IPS-11a (cell line): ENCODE data around the gene CTCFL.
"Not testable (repeated sequence)": the region's sequence is repeated elsewhere in the genome, so short reads cannot be mapped to it uniquely, and the experiment has no call there.

Experiments
- H3K4me3 ChIP-seq: one replicate; pipeline ENCODE4 v1.5.1; 2013; ENCODE audit warnings: low read depth, low read length, control low read depth

The CTCFL gene

GRCh38 chr20:57483287-57484050 lies 41.5 kb downstream of the CTCFL start:
- H3K4me3 ChIP-seq = no peak overlapping the region

- no peak overlapping the region for H3K4me3 ChIP-seq
Measured at GRCh38 chr20:57482796-57483195, 42.1 kb downstream of the CTCFL start.

GRCh38 chr20:57482148-57482547 lies 42.8 kb downstream of the CTCFL start:
- no peak overlapping the region for H3K4me3 ChIP-seq

GRCh38 chr20:57481281-57481711 lies 43.6 kb downstream of the CTCFL start:
- H3K4me3 ChIP-seq = no peak overlapping the region

- H3K4me3 ChIP-seq = no peak overlapping the region
Measured at GRCh38 chr20:57480444-57481160, 44.3 kb downstream of the CTCFL start.

GRCh38 chr20:57479196-57479595 lies 45.7 kb downstream of the CTCFL start:
- H3K4me3 ChIP-seq = no peak overlapping the region

- H3K4me3 ChIP-seq = no peak overlapping the region
Measured at GRCh38 chr20:57478176-57478575, 46.8 kb downstream of the CTCFL start.

- H3K4me3 ChIP-seq = no peak overlapping the region
Measured at GRCh38 chr20:57476641-57477461, 48.1 kb downstream of the CTCFL start.

GRCh38 chr20:57476084-57476526 lies 48.8 kb downstream of the CTCFL start:
- H3K4me3 ChIP-seq = no peak overlapping the region

- no peak overlapping the region for H3K4me3 ChIP-seq
Measured at GRCh38 chr20:57475388-57476083, 49.4 kb downstream of the CTCFL start.

- no peak overlapping the region for H3K4me3 ChIP-seq
Measured at GRCh38 chr20:57474816-57475215, 50.1 kb downstream of the CTCFL start.

- no peak overlapping the region for H3K4me3 ChIP-seq
Measured at GRCh38 chr20:57474205-57474604, 50.7 kb downstream of the CTCFL start.

GRCh38 chr20:57473246-57474048 lies 51.5 kb downstream of the CTCFL start:
- no peak overlapping the region for H3K4me3 ChIP-seq

- not testable (repeated sequence) for H3K4me3 ChIP-seq
Measured at GRCh38 chr20:57472474-57472873, 52.5 kb downstream of the CTCFL start.

GRCh38 chr20:57471496-57472372 lies 53.2 kb downstream of the CTCFL start:
- H3K4me3 ChIP-seq = no peak overlapping the region

GRCh38 chr20:57470666-57471495 lies 54.1 kb downstream of the CTCFL start:
- H3K4me3 ChIP-seq = no peak overlapping the region

GRCh38 chr20:57470212-57470522 lies 54.8 kb downstream of the CTCFL start:
- H3K4me3 ChIP-seq = no peak overlapping the region
